Smooth muscle cell (in vitro differentiated cells): ENCODE measurements around the gene DHRS7. TPM values are rescaled to one million over a fixed set of nuclear protein-coding genes. Genes with fewer than 3 reads are reported as not detected.

Experiments used
- DNase-seq: peaks from one replicate; lab custom pipeline; 2025; ENCODE audit not compliant: unreplicated experiment; lab: John Stamatoyannopoulos, UW
- H2AFZ ChIP-seq: fragments of 200-600 bp; sonication (generic); 2 replicates; pipeline ENCODE4 v1.6.0; 2016; ENCODE audit warnings: antibody characterized with exemption, low read depth, mild to moderate bottlenecking
- H3F3A ChIP-seq: fragments of 200-600 bp; sonication (generic); 2 replicates; pipeline ENCODE4 v1.6.0; 2017; ENCODE audit warnings: antibody characterized with exemption, low read depth
- H3K27ac ChIP-seq: fragments of 200-600 bp; sonication (generic); 2 replicates; pipeline ENCODE4 v1.5.1; 2016; ENCODE audit warnings: low read depth, mild to moderate bottlenecking
- H3K27me3 ChIP-seq: fragments of 200-600 bp; sonication (generic); 2 replicates; pipeline ENCODE4 v1.6.1; 2016; ENCODE audit warnings: low read depth, mild to moderate bottlenecking
- H3K36me3 ChIP-seq: fragments of 200-600 bp; sonication (generic); 2 replicates; pipeline ENCODE4 v1.5.1; 2016; ENCODE audit warnings: low read depth
- H3K4me1 ChIP-seq: fragments of 200-600 bp; sonication (generic); 2 replicates; pipeline ENCODE4 v1.5.1; 2016; ENCODE audit warnings: low read depth
- H3K4me2 ChIP-seq: fragments of 200-600 bp; sonication (generic); 2 replicates; pipeline ENCODE4 v1.6.0; 2016; ENCODE audit warnings: mild to moderate bottlenecking
- H3K4me3 ChIP-seq: fragments of 200-600 bp; sonication (generic); 2 replicates; pipeline ENCODE4 v1.5.1; 2016; ENCODE audit warnings: mild to moderate bottlenecking
- H3K79me2 ChIP-seq: fragments of 200-600 bp; sonication (generic); 2 replicates; pipeline ENCODE4 v1.6.0; 2016; ENCODE audit warnings: low read depth, mild to moderate bottlenecking
- H3K9ac ChIP-seq: fragments of 200-600 bp; sonication (generic); 2 replicates; pipeline ENCODE4 v1.6.0; 2016; ENCODE audit warnings: low read depth
- H3K9me3 ChIP-seq: fragments of 200-600 bp; sonication (generic); replicated peaks from 2 replicates; pipeline ENCODE4 v1.5.1; 2016; ENCODE audit warnings: low read depth
- H4K20me1 ChIP-seq: fragments of 200-600 bp; sonication (generic); 2 replicates; pipeline ENCODE4 v1.6.0; 2016; ENCODE audit warnings: low read depth
- CTCF ChIP-seq: fragments of 200-600 bp; sonication (generic); IDR thresholded peaks from 2 replicates; pipeline ENCODE4 v1.5.1; 2017; ENCODE audit warnings: borderline replicate concordance, mild to moderate bottlenecking, antibody characterized with exemption; ENCODE audit not compliant: insufficient read depth, poor library complexity, severe bottlenecking
- WGBS: methylation state at CpG from one replicate; pipeline ENCODE4 v1.1.7; 2016; ENCODE audit warnings: low lambda C conversion rate; 5-methylcytosine and 5-hydroxymethylcytosine counted together
- polyA plus RNA-seq: library from polyadenylated mRNA; unstranded; fragments of >200 nt; fragmentation: Nextera tagmentation; extraction: Ambion mirVana; gene quantifications from 2 replicates; pipeline ENCODE4 v1.2.1, GENCODE V29; 2016
- total RNA-seq: library from RNA; depleted of rRNA; stranded (reverse); fragments of >200 nt; gene quantifications from 2 replicates; pipeline ENCODE4 v1.2.3, GENCODE V29; 2014

Gene DHRS7
- total and polyA plus RNA-seq, 2 experiments from 2014 or later, result 74.8 to 88.6 TPM

DNA sequence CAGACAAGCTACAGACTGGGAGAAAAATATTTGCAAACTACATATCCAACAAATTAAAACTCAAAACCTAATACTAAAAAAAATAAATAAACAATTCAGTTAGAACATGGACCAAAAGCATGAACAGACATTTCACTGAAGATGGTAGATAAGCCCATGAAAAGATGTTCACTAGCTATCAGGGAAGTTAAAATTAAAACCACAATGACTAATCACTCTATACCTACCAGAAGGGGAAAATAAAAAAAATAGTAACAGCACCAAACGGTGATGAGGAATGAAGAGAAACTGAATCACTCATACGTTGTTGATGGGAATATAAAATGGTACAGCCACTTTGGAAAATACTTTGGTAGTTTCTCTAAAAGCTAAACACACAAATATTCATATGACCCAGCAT lies 31.1 kb upstream of the DHRS7 start:
- H2AFZ ChIP-seq, result no peak overlapping the region
- H3K79me2 ChIP-seq, result no peaks in the 10 kb centered on the region
- no peak for TF ChIP-seq CTCF
- no peaks in the 10 kb centered on the region for H4K20me1 ChIP-seq
- 64% methylated on average over 2 of the region's 2 CpGs for WGBS
- no peak overlapping the region for H3K27ac ChIP-seq
- H3K9ac ChIP-seq, result no peak overlapping the region
- no peaks in the 10 kb centered on the region for H3K9me3 ChIP-seq
- H3F3A ChIP-seq, result no peaks in the 10 kb centered on the region
- no peak overlapping the region for H3K4me3 ChIP-seq
- H3K4me2 ChIP-seq, result no peak overlapping the region
- no peaks in the 10 kb centered on the region for H3K27me3 ChIP-seq
- H3K4me1 ChIP-seq, result no peaks in the 10 kb centered on the region
- H3K36me3 ChIP-seq, result no peaks in the 10 kb centered on the region
- no peak for DNase-seq

DNA sequence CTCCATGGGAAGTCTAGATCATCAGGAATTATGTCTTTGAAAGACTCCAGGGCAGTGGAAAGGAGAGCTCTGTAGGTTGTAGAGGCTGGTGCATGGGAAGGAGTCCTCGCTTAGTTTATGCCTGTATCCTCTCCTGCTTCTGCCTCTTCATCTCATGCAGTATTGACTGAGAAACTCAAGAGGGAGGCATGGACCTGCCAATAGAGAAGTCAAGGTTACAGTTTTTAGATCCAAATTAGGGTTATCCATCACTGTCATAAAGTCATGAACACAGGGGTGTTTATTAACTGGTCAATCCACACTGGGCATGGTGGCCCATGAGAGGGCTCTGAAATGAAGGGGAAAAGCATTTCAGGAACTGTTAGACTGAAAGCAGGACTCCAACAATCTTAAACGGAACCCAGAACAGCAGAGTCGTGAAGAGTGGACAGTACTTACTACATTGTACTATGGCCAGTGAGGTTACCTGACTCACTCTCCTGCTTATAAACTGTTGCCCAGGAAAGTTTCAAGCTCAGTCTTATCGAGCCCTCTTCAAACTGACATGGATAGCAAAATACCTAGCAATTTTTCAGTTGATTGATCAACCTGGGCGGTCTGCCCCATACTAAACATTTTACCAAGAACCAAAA lies 30.1 kb upstream of the DHRS7 start:
- no peak overlapping the region for H3K4me3 ChIP-seq
- H3K9me3 ChIP-seq, result no peaks in the 10 kb centered on the region
- no peak overlapping the region for H3K9ac ChIP-seq
- H3K36me3 ChIP-seq, result no peaks in the 10 kb centered on the region
- H3K27me3 ChIP-seq, result no peaks in the 10 kb centered on the region
- no peaks in the 10 kb centered on the region for H3K79me2 ChIP-seq
- no peaks in the 10 kb centered on the region for H3F3A ChIP-seq
- H3K4me1 ChIP-seq, result no peaks in the 10 kb centered on the region
- H4K20me1 ChIP-seq, result no peaks in the 10 kb centered on the region
- H3K27ac ChIP-seq, result no peak overlapping the region
- WGBS, result 89% methylated on average over 5 of the region's 5 CpGs
- H3K4me2 ChIP-seq, result no peak overlapping the region
- no peak for DNase-seq
- no peak overlapping the region for H2AFZ ChIP-seq
- no peak for TF ChIP-seq CTCF

- Histone ChIP-seq H3K27ac (no peak overlapping the region), H3K9me3 (no peaks in the 10 kb centered on the region), H3K36me3 (no peaks in the 10 kb centered on the region), H3K9ac (no peak overlapping the region), H3F3A (no peaks in the 10 kb centered on the region), H3K27me3 (no peaks in the 10 kb centered on the region), H2AFZ (no peak overlapping the region), H3K4me3 (no peak overlapping the region), H3K79me2 (no peaks in the 10 kb centered on the region), H4K20me1 (no peaks in the 10 kb centered on the region), H3K4me2 (no peak overlapping the region), H3K4me1 (no peaks in the 10 kb centered on the region)
- DNase-seq, result no peak
- WGBS, result 74% methylated on average over 4 of the region's 4 CpGs
- TF ChIP-seq CTCF, result no peak
These were observed 25.0 kb upstream of the DHRS7 start for GRCh38 chr14:60189923-60190840.
